ENCODE data around the gene ZNF609.
"Not testable (repeated sequence)": the region's sequence is repeated elsewhere in the genome, so short reads cannot be mapped to it uniquely, and the experiment has no call there.

Gene ZNF609

GRCh38 chr15:64644811-64645210 lies 184.4 kb downstream of the ZNF609 start:
- DNase-seq (ENCODE audit: low read depth in 3 of 3), result not testable (repeated sequence)

- no peak for DNase-seq (ENCODE audit: low read depth in 3 of 3)
Measured at GRCh38 chr15:64645995-64646394, 185.6 kb downstream of the ZNF609 start.

- no peak for DNase-seq (ENCODE audit: low read depth in 3 of 3)
Measured at GRCh38 chr15:64647367-64647766, 187.0 kb downstream of the ZNF609 start.

- DNase-seq (ENCODE audit: low read depth in 3 of 3), result no peak
Measured at GRCh38 chr15:64650552-64650951, 190.2 kb downstream of the ZNF609 start.

GRCh38 chr15:64651601-64652191 lies 191.3 kb downstream of the ZNF609 start:
- DNase-seq (ENCODE audit: low read depth in 3 of 3), result peak in 1 of 3 donors; percentile 12

GRCh38 chr15:64653757-64654156 lies 193.4 kb downstream of the ZNF609 start:
- DNase-seq (ENCODE audit: low read depth in 3 of 3), result no peak

- DNase-seq (ENCODE audit: low read depth in 3 of 3), result no peak
Measured at GRCh38 chr15:64656508-64656907, 196.1 kb downstream of the ZNF609 start.

GRCh38 chr15:64665179-64665578 lies 204.8 kb downstream of the ZNF609 start:
- DNase-seq (ENCODE audit: low read depth in 3 of 3), result no peak

- no peak for DNase-seq (ENCODE audit: low read depth in 3 of 3)
Measured at GRCh38 chr15:64667736-64668161, 207.4 kb downstream of the ZNF609 start.

- DNase-seq (ENCODE audit: low read depth in 3 of 3), result no peak
Measured at GRCh38 chr15:64673866-64674265, 213.5 kb downstream of the ZNF609 start.

- DNase-seq (ENCODE audit: low read depth in 3 of 3), result no peak
Measured at GRCh38 chr15:64678126-64678819, 217.9 kb downstream of the ZNF609 start.

- DNase-seq (ENCODE audit: low read depth in 3 of 3), result no peak
Measured at GRCh38 chr15:64680097-64680496, 219.7 kb downstream of the ZNF609 start.

GRCh38 chr15:64681424-64682024 lies 221.1 kb downstream of the ZNF609 start:
- DNase-seq (ENCODE audit: low read depth in 3 of 3), result no peak

GRCh38 chr15:64682255-64682654 lies 221.9 kb downstream of the ZNF609 start:
- DNase-seq (ENCODE audit: low read depth in 3 of 3), result no peak

GRCh38 chr15:64683378-64683777 lies 223.0 kb downstream of the ZNF609 start:
- DNase-seq (ENCODE audit: low read depth in 3 of 3), result no peak

- no peak for DNase-seq (ENCODE audit: low read depth in 3 of 3)
Measured at GRCh38 chr15:64685230-64685888, 225.0 kb downstream of the ZNF609 start.

- DNase-seq (ENCODE audit: low read depth in 3 of 3), result peak in 1 of 3 donors; percentile 32
Measured at GRCh38 chr15:64686130-64686735, 225.9 kb downstream of the ZNF609 start.

- no peak for DNase-seq (ENCODE audit: low read depth in 3 of 3)
Measured at GRCh38 chr15:64687172-64687571, 226.8 kb downstream of the ZNF609 start.

- no peak for DNase-seq (ENCODE audit: low read depth in 3 of 3)
Measured at GRCh38 chr15:64687688-64688087, 227.3 kb downstream of the ZNF609 start.

- DNase-seq (ENCODE audit: low read depth in 3 of 3), result no peak
Measured at GRCh38 chr15:64688770-64689169, 228.4 kb downstream of the ZNF609 start.

- DNase-seq (ENCODE audit: low read depth in 3 of 3), result no peak
Measured at GRCh38 chr15:64690008-64690407, 229.6 kb downstream of the ZNF609 start.
